Loucy (cell line): ENCODE results near the gene HOXC12.
A peak's percentile ranks its signal among the peaks of the same experiment; 100 is the strongest.

Experiments used
- H2AFZ ChIP-seq: fragments of 200-600 bp; sonication (generic); 2 replicates; pipeline ENCODE4 v1.6.0; 2016; ENCODE audit warnings: antibody characterized with exemption, mild to moderate bottlenecking, low read length, moderate library complexity
- H3F3A ChIP-seq: fragments of 200-600 bp; 2 replicates; pipeline ENCODE4 v1.6.0; 2016; ENCODE audit warnings: antibody characterized with exemption, low read depth, mild to moderate bottlenecking
- H3K27me3 ChIP-seq: fragments of 200-600 bp; sonication (generic); 2 replicates; pipeline ENCODE4 v1.6.1; 2014; ENCODE audit warnings: low read length, mild to moderate bottlenecking; ENCODE audit not compliant: insufficient read depth, poor library complexity, severe bottlenecking
- H3K36me3 ChIP-seq: fragments of 200-600 bp; sonication (generic); 2 replicates; pipeline ENCODE4 v1.6.1; 2016; ENCODE audit warnings: low read length; ENCODE audit not compliant: insufficient read depth
- H3K4me1 ChIP-seq: fragments of 200-600 bp; sonication (generic); 2 replicates; pipeline ENCODE4 v1.5.1; 2014; ENCODE audit warnings: low read length, mild to moderate bottlenecking; ENCODE audit not compliant: insufficient read depth, poor library complexity, severe bottlenecking
- H3K4me2 ChIP-seq: fragments of 200-600 bp; sonication (generic); 2 replicates; pipeline ENCODE4 v1.6.0; 2014; ENCODE audit warnings: antibody characterized with exemption, low read length, low read depth, mild to moderate bottlenecking; ENCODE audit not compliant: poor library complexity, severe bottlenecking
- H3K4me3 ChIP-seq: fragments of 200-600 bp; sonication (generic); 2 replicates; pipeline ENCODE4 v1.5.1; 2014; ENCODE audit warnings: low read length, mild to moderate bottlenecking, mixed read lengths; ENCODE audit not compliant: poor library complexity, severe bottlenecking
- H3K79me2 ChIP-seq: fragments of 200-600 bp; sonication (generic); 2 replicates; pipeline ENCODE4 v1.6.1; 2014; ENCODE audit warnings: low read length; ENCODE audit not compliant: insufficient read depth
- H3K9ac ChIP-seq: fragments of 200-600 bp; sonication (generic); 2 replicates; pipeline ENCODE4 v1.6.0; 2014; ENCODE audit warnings: mild to moderate bottlenecking, low read depth, low read length, moderate library complexity; ENCODE audit not compliant: poor library complexity, severe bottlenecking
- H3K9me2 ChIP-seq: fragments of 200-600 bp; sonication (generic); replicated peaks from 2 replicates; pipeline ENCODE4 v1.6.1; 2016; ENCODE audit warnings: low read depth, low read length, mixed read lengths
- H3K9me3 ChIP-seq: fragments of 200-600 bp; sonication (generic); 2 replicates; pipeline ENCODE4 v1.6.1; 2014; ENCODE audit warnings: mild to moderate bottlenecking, antibody characterized with exemption, low read length, low read depth; ENCODE audit not compliant: insufficient read depth
- H4K20me1 ChIP-seq: fragments of 200-600 bp; sonication (generic); 2 replicates; pipeline ENCODE4 v1.6.0; 2014; ENCODE audit warnings: antibody characterized with exemption, low read length, mild to moderate bottlenecking; ENCODE audit not compliant: insufficient read depth, poor library complexity, severe bottlenecking
- EZH2phosphoT487 ChIP-seq: fragments of 200-600 bp; IDR thresholded peaks from 2 replicates; pipeline ENCODE4 v1.6.1; 2018; ENCODE audit warnings: antibody characterized with exemption, mild to moderate bottlenecking, moderate library complexity, borderline replicate concordance
- TF ChIP-seq, protein P1 (sequence below): fragments of 200-600 bp; sonication (generic); conservative IDR thresholded peaks from 2 replicates; pipeline ENCODE4 v1.5.1; 2014; ENCODE audit warnings: mild to moderate bottlenecking, antibody characterized with exemption, low read length

HOXC12 gene

GRCh38 chr12:53984901-53985691 lies 30.4 kb downstream of the HOXC12 start, which contains the start of gene HOXC10:
HOXC10 (plus strand) TSS chr12:53985146; CDS start chr12:53985260, 114 bp downstream.
- peaks cover 46% of the 10 kb centered on the region for H3K4me1 ChIP-seq
- no peaks in the 10 kb centered on the region for H3K27me3 ChIP-seq
- H3K4me2 ChIP-seq: peak within 1 kb of the TSS; percentile 98
- peak within 1 kb of the TSS; percentile 71 for H3K4me3 ChIP-seq
- no peaks in the 10 kb centered on the region for H3K9me3 ChIP-seq
- H3F3A ChIP-seq: no peaks in the 10 kb centered on the region
- peaks cover 24% of the 10 kb centered on the region; the same call in 1 of the 2 replicates for H3K79me2 ChIP-seq
- peak within 1 kb of the TSS; percentile 79 for H2AFZ ChIP-seq
- TF ChIP-seq, protein P1, sequence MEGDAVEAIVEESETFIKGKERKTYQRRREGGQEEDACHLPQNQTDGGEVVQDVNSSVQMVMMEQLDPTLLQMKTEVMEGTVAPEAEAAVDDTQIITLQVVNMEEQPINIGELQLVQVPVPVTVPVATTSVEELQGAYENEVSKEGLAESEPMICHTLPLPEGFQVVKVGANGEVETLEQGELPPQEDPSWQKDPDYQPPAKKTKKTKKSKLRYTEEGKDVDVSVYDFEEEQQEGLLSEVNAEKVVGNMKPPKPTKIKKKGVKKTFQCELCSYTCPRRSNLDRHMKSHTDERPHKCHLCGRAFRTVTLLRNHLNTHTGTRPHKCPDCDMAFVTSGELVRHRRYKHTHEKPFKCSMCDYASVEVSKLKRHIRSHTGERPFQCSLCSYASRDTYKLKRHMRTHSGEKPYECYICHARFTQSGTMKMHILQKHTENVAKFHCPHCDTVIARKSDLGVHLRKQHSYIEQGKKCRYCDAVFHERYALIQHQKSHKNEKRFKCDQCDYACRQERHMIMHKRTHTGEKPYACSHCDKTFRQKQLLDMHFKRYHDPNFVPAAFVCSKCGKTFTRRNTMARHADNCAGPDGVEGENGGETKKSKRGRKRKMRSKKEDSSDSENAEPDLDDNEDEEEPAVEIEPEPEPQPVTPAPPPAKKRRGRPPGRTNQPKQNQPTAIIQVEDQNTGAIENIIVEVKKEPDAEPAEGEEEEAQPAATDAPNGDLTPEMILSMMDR: peak; percentile 76
- no peak for TF ChIP-seq EZH2phosphoT487
- H3K9me2 ChIP-seq: no peaks in the 10 kb centered on the region
- H4K20me1 ChIP-seq: no peaks in the 10 kb centered on the region
- H3K9ac ChIP-seq: peak within 1 kb of the TSS; percentile 72
- H3K36me3 ChIP-seq: no peaks in the 10 kb centered on the region

GRCh38 chr12:53985692-53985993 lies 30.9 kb downstream of the HOXC12 start:
- H3K9ac ChIP-seq: peak overlapping the region; percentile 72
- no peaks in the 10 kb centered on the region for H3K36me3 ChIP-seq
- H3K4me3 ChIP-seq: peak overlapping the region; percentile 71
- H3K9me2 ChIP-seq: no peaks in the 10 kb centered on the region
- peaks cover 46% of the 10 kb centered on the region for H3K4me1 ChIP-seq
- H3K27me3 ChIP-seq: no peaks in the 10 kb centered on the region
- no peaks in the 10 kb centered on the region for H3F3A ChIP-seq
- H2AFZ ChIP-seq: no peak overlapping the region; the same call in 1 of the 2 replicates
- H4K20me1 ChIP-seq: no peaks in the 10 kb centered on the region
- H3K9me3 ChIP-seq: no peaks in the 10 kb centered on the region
- TF ChIP-seq, protein P1: no peak
- no peak for TF ChIP-seq EZH2phosphoT487
- H3K4me2 ChIP-seq: peak overlapping the region; percentile 98
- H3K79me2 ChIP-seq: peaks cover 24% of the 10 kb centered on the region; the same call in 1 of the 2 replicates

GRCh38 chr12:53985994-53986685 lies 31.4 kb downstream of the HOXC12 start:
- H3K4me1 ChIP-seq: peaks cover 48% of the 10 kb centered on the region
- no peaks in the 10 kb centered on the region for H3K9me2 ChIP-seq
- H3K27me3 ChIP-seq: no peaks in the 10 kb centered on the region
- H4K20me1 ChIP-seq: no peaks in the 10 kb centered on the region
- peak overlapping the region; percentile 71 for H3K4me3 ChIP-seq
- H2AFZ ChIP-seq: no peak overlapping the region
- peaks cover 24% of the 10 kb centered on the region; the same call in 1 of the 2 replicates for H3K79me2 ChIP-seq
- TF ChIP-seq EZH2phosphoT487: no peak
- TF ChIP-seq, protein P1: no peak
- H3K4me2 ChIP-seq: peak overlapping the region; percentile 98
- H3F3A ChIP-seq: no peaks in the 10 kb centered on the region
- peak overlapping the region; percentile 72 for H3K9ac ChIP-seq
- H3K36me3 ChIP-seq: no peaks in the 10 kb centered on the region
- H3K9me3 ChIP-seq: no peaks in the 10 kb centered on the region
